Activated B cell treated with CpG ODN at 0.5 μM for 24 hours (primary cell): Measurements from ENCODE around the gene PCGF5. TPM values are rescaled to one million over a fixed set of nuclear protein-coding genes. Genes with fewer than 3 reads are reported as not detected.
"Not testable (repeated sequence)": the region's sequence is repeated elsewhere in the genome, so short reads cannot be mapped to it uniquely, and the experiment has no call there.

Source experiments
- ATAC-seq: fragments of 200-7000 bp; cut with Tn5 transposase; one replicate; pipeline ENCODE4 v1.10.0; 2021; ENCODE audit warnings: low read depth, mild to moderate bottlenecking, moderate library complexity
- CTCF ChIA-PET: fragments of 350-600 bp; sonication (Branson Sonifier 250); formaldehyde crosslinking; loops from one replicate; lab custom pipeline; 2021; ENCODE audit warnings: antibody characterized with exemption; lab: Charles Lee
- POLR2A ChIA-PET: fragments of 350-600 bp; sonication (Branson Sonifier 250); formaldehyde crosslinking; loops from one replicate; lab custom pipeline; 2021; ENCODE audit warnings: antibody characterized with exemption; lab: Charles Lee
- DNase-seq: peaks from one replicate; pipeline ENCODE4 v3.0.0; 2022
- H3K27ac Mint-ChIP-seq: one replicate; pipeline ENCODE4 v1.8.0; 2020; ENCODE audit warnings: mixed read lengths
- H3K27me3 Mint-ChIP-seq: one replicate; pipeline ENCODE4 v1.8.0; 2021; ENCODE audit warnings: mixed read lengths
- H3K36me3 Mint-ChIP-seq: one replicate; pipeline ENCODE4 v1.8.0; 2021; ENCODE audit warnings: low read depth, mixed read lengths
- H3K4me1 Mint-ChIP-seq: one replicate; pipeline ENCODE4 v1.8.0; 2021; ENCODE audit warnings: mixed read lengths
- H3K4me3 Mint-ChIP-seq: one replicate; pipeline ENCODE4 v1.8.0; 2020; ENCODE audit warnings: mild to moderate bottlenecking, mixed read lengths
- H3K9me3 Mint-ChIP-seq: one replicate; pipeline ENCODE4 v1.8.0; 2020; ENCODE audit warnings: mixed read lengths
- CTCF ChIP-seq: fragments of 200-600 bp; IDR thresholded peaks from one replicate; pipeline ENCODE4 v1.8.0; 2022; ENCODE audit warnings: antibody characterized with exemption, mild to moderate bottlenecking
- intact Hi-C: fragments of 100-400 bp; cut with micrococcal nuclease; formaldehyde crosslinking; loops from one replicate; pipeline ENCODE4 v1.15.1; 2024
- total RNA-seq: library from RNA; stranded (reverse); gene quantifications from 2 replicates; pipeline ENCODE4 v1.2.3, GENCODE V29; 2022

PCGF5 gene
- 70.2 and 72.9 TPM in 2 replicates for total RNA-seq

DNA sequence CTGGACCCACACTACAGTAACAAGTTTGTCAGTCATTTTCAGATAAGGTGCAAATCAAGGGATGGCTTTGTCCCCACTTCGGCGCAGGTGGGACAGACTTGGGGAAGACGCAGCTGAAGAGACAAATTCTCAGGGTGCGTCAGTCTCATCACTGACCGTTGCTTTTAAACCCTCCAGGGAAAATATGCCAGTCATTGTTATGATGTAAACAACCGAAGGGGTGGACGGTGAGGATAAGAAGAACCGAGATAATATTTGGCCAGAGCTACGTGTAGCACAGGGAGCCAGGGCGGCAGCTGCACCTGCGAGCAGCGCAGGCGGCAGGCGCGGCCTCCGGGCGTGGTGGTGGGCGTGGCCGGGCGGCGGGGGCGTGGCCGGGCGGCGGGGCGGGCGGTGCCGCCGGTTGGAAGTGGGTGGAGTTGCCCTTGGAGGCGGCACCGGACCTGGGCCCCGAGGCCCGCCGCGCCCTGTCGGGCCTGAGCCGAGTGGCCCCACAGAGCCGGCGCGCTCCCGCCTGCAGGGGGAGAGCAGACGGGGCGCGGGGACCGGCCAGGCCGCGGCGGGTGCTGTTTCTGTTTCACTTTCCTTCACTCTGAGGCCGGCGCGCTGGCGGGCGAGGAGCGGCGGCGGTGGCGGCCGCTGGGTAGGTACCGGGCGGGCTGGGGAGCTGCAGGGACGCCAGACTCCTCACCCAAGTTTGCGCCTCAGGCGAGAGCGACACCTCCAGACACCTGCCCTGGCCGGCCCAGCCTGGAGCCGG, at the start of gene PCGF5:
PCGF5 (plus strand) TSS at position 470 of the 760 bp plus-strand sequence. CDS start 2,209 bp downstream, outside the sequence.
- CTCF ChIA-PET, result interaction anchor here (0.9 to 2.8 kb wide), 7 partner anchors 10 to 214 kb away, joined by 3 to 10 read pairs (median 4); no protein-coding TSS in a partner anchor
- H3K27me3 Mint-ChIP-seq, result no peaks in the 10 kb centered on the region
- intact Hi-C loops, result loop anchor here (1.0 to 10.0 kb wide), 10 partner anchors 10 to 574 kb away; partner anchors contain the start of genes HECTD2 and TNKS2
- H3K4me3 Mint-ChIP-seq, result peak within 1 kb of the TSS; percentile 93
- H3K9me3 Mint-ChIP-seq, result no peaks in the 10 kb centered on the region
- POLR2A ChIA-PET, result interaction anchor here (0.6 to 3.8 kb wide), 14 partner anchors 9 to 221 kb away, joined by 3 to 53 read pairs (median 3); no protein-coding TSS in a partner anchor
- peak within 1 kb of the TSS; percentile 91 for H3K27ac Mint-ChIP-seq
- peak; percentile 97 for DNase-seq
- H3K4me1 Mint-ChIP-seq, result peaks cover 68% of the 10 kb centered on the region
- ATAC-seq, result peak; percentile 96
- TF ChIP-seq CTCF, result no peak
- H3K36me3 Mint-ChIP-seq, result peaks cover 23% of the 10 kb centered on the region

DNA sequence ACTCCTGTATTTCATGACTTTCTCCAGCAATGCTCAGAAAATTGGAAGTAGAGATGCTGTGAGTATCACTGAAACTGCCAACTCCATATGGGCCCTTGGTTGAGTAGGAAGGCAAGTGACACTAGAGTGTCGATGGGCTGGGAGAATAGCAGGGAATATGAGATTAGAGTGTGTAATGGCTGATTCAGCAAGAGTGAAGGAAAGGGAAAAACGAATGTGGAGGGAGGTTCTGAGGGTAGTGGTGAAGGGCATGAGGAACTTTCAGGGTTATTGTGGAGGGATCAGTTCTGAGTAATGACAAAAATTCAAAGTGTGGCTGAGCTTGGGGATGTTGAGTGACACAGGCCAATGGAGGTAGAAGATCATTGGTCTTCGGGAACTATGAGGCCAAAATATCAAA, 49.0 kb upstream of the PCGF5 start:
- Mint-ChIP-seq H3K27ac (peak overlapping the region; percentile 13), H3K9me3 (peaks cover 7% of the 10 kb centered on the region), H3K36me3 (peaks cover 40% of the 10 kb centered on the region), H3K27me3 (no peaks in the 10 kb centered on the region), H3K4me1 (peaks cover 49% of the 10 kb centered on the region), H3K4me3 (no peak overlapping the region)
- TF ChIP-seq CTCF, result no peak
- POLR2A ChIA-PET, result interaction anchor here (1.4 to 1.9 kb wide), 2 partner anchors 8 to 9 kb away, joined by 4 read pairs; no protein-coding TSS in a partner anchor
- CTCF ChIA-PET, result no interaction called here
- ATAC-seq (no peak), DNase-seq (no peak)
- intact Hi-C loops, result no loop called here

DNA sequence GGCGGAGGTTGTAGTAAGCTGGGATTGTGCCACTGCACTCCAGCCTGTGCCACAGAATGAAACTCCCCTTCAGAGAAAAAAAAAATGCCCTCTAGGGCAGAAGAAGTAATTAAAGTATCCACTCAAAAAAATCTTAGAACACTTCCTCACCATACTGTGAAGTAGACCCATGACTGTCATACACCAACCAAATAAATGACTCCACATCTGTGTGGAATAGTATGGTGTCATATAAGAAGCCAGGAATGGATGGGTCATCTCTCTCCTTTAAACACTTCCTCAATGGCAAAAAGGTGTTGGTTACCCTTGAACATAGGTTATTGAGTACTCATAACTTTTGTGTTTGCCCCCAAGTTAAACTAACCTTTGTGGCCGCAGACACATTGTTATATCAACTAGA, 48.1 kb upstream of the PCGF5 start:
- Mint-ChIP-seq H3K36me3 (peaks cover 42% of the 10 kb centered on the region), H3K4me1 (peaks cover 44% of the 10 kb centered on the region), H3K4me3 (no peak overlapping the region), H3K9me3 (peaks cover 7% of the 10 kb centered on the region), H3K27me3 (no peaks in the 10 kb centered on the region), H3K27ac (no peak overlapping the region)
- intact Hi-C loops, result loop anchor here (2.0 kb wide), 1 partner anchor 18 kb away; no protein-coding TSS in a partner anchor
- POLR2A ChIA-PET, result interaction anchor here (1.4 to 1.9 kb wide), 2 partner anchors 9 to 10 kb away, joined by 4 read pairs; no protein-coding TSS in a partner anchor
- TF ChIP-seq CTCF, result no peak
- DNase-seq (no peak), ATAC-seq (no peak)
- CTCF ChIA-PET, result no interaction called here

- no peaks in the 10 kb centered on the region for H3K27me3 Mint-ChIP-seq
- peaks cover 80% of the 10 kb centered on the region for H3K4me1 Mint-ChIP-seq
- H3K4me3 Mint-ChIP-seq, result no peak overlapping the region
- H3K36me3 Mint-ChIP-seq, result peaks cover 15% of the 10 kb centered on the region
- ChIA-PET POLR2A (interaction anchor here (1.3 kb wide), 2 partner anchors 19 to 22 kb away, joined by 4 to 5 read pairs; no protein-coding TSS in a partner anchor), CTCF (no interaction called here)
- no peak for DNase-seq
- no peaks in the 10 kb centered on the region for H3K9me3 Mint-ChIP-seq
- TF ChIP-seq CTCF, result no peak
- no peak overlapping the region for H3K27ac Mint-ChIP-seq
- intact Hi-C loops, result no loop called here
- no peak for ATAC-seq
These were observed 35.1 kb upstream of the PCGF5 start for GRCh38 chr10:91185239-91185875.

GRCh38 chr10:91187156-91187555, 33.3 kb upstream of the PCGF5 start:
- Mint-ChIP-seq H3K36me3 (peaks cover 15% of the 10 kb centered on the region), H3K4me1 (peaks cover 79% of the 10 kb centered on the region), H3K4me3 (no peak overlapping the region), H3K27ac (no peak overlapping the region), H3K27me3 (no peaks in the 10 kb centered on the region), H3K9me3 (no peaks in the 10 kb centered on the region)
- no peak for TF ChIP-seq CTCF
- no peak for DNase-seq
- POLR2A ChIA-PET, result interaction anchor here (0.8 kb wide), 1 partner anchor 24 kb away, joined by 4 read pairs; no protein-coding TSS in a partner anchor
- no peak for ATAC-seq
- CTCF ChIA-PET, result no interaction called here
- intact Hi-C loops, result no loop called here

- H3K27ac Mint-ChIP-seq, H3K9me3 Mint-ChIP-seq, DNase-seq, H3K27me3 Mint-ChIP-seq, intact Hi-C loops, ATAC-seq, H3K4me3 Mint-ChIP-seq, CTCF ChIA-PET: not testable (repeated sequence)
- Mint-ChIP-seq H3K4me1 (peaks cover 79% of the 10 kb centered on the region), H3K36me3 (peaks cover 16% of the 10 kb centered on the region)
- POLR2A ChIA-PET, result interaction anchor here (0.8 kb wide), 1 partner anchor 25 kb away, joined by 4 read pairs; no protein-coding TSS in a partner anchor
These were observed 32.5 kb upstream of the PCGF5 start for GRCh38 chr10:91188010-91188409.
